ENCODE data around the gene ADAMTSL1.

- no peak for TF ChIP-seq TAF1 (IDR thresholded peaks at IDR 0.05; ENCODE audit: low read depth)
- no peak for TF ChIP-seq CTCF (IDR thresholded peaks at IDR 0.05; ENCODE audit: poor library complexity, severe bottlenecking)
- TF ChIP-seq EP300 (conservative IDR thresholded peaks at IDR 0.05; ENCODE audit: poor library complexity, severe bottlenecking): no peak
Measured at GRCh38 chr9:18727904-18728303, 254.0 kb downstream of the ADAMTSL1 start.

Data from neural cell (in vitro differentiated cells).